Fibroblast of skin of scalp (primary cell): Measurements from ENCODE around the gene MICU2.
A peak's percentile ranks its signal among the peaks of the same experiment; 100 is the strongest.
"Not testable (repeated sequence)": the region's sequence is repeated elsewhere in the genome, so short reads cannot be mapped to it uniquely, and the experiment has no call there.

Source experiments
- DNase-seq: peaks from one replicate; pipeline ENCODE4 v3.0.0-alpha.2; 2013

MICU2 gene

DNA sequence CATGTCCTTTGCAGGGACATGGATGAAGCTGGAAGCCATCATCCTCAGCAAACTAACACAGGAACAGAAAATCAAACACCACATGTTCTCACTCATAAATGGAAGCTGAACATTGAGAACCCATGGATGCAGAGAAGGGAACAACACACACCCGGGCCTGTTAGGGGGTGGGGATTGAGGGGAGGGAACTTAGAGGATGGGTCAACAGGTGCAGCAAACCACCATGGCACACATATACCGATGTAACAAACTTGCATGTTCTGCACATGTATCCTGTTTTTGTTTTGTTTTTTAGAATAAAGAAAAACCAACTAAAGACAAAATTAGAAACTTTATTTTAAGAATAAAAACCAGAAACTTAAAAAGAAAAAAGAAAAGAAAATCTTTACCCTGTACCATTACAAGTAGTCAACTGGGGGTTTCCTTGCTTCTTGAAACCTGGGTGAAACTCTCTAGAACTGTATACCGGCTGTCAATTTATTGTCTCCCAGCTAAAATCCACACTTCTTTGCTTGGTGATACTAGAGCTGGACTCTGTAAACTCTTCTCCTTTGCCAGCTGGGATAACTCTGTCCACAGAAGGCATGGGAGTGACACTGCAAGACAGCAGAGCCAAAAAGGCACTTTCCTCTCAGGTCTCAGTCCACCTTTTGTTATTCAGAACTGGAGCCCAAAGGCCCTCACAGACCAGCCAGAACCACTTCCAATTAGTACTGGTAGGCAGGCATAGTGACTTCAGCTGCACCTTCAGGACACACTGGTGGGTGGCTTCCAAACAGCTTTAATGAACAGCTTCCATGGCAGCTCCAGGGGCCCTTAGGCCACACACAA lies 9.0 kb downstream of the MICU2 start:
- no peak for DNase-seq

GRCh38 chr13:21590665-21591456 lies 13.1 kb downstream of the MICU2 start:
- not testable (repeated sequence) for DNase-seq

GRCh38 chr13:21590231-21590630 lies 13.7 kb downstream of the MICU2 start:
- no peak for DNase-seq

DNA sequence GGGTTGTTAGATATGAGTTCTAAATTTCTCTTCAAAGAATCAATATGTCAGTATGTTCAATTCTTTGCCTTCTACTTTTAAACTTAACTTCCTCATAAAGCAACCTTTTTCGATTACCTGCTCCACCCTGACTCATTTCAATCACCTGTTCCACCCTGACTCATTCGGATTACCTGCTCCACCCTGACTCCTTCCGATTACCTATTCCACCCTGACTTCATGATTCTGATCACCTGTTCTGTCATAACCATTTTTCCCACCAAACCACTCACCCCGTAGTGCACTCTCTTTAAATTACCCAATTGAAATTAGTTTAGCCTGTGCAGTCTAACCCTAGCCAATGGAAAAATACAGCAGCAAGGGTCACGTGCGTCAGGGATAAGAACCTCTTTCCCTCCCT lies 14.5 kb downstream of the MICU2 start:
- DNase-seq = not testable (repeated sequence)

DNA sequence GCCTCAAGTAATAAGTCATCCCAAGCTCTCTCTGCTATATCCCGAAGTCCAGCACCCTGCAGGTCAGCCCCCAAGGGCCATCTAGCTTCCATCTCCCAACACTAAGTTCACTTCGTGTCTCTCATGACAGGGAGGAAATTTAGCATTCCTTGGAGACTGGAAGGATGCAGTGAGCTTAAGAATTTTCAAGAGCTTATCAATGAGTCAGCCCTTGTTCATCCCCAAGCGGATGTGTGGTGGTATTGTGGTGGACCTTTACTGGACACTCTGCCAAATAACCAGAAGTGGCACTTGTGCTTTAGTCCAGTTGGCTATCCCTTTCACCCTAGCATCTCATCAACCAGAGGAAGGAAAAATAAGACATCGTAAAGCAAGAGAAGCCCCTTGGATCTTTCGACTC lies 15.6 kb downstream of the MICU2 start:
- peak; percentile 56 for DNase-seq

DNA sequence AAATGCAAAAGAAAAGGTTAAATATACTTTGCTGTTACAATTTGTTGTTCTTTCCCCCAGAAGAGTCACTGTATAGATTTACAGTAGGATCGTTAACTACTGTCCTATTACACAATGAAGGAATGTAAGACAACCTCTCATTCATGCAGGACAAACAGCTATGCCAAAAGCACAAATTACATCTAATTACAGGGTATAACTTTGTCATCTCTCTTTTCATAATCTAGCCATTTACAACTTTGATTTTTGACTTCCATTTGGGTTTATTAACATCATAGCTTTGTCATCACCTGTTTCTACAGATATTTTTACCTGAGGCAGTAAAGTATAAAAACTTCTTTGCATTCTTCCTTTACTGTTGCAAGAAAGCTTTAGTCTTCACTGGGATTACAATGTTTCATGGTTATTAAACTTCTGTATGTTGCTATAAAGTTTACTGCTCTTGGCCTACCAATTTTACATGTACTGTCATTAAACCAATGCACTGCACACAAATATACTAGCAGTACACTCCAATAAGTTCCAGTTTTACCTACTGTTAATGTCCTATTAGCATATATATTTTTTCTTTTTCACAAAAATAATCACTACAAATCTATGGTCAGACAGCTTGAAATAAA lies 18.9 kb downstream of the MICU2 start:
- no peak for DNase-seq

- DNase-seq = peak; percentile 66
Measured at GRCh38 chr13:21583478-21583877, 20.5 kb downstream of the MICU2 start.

DNA sequence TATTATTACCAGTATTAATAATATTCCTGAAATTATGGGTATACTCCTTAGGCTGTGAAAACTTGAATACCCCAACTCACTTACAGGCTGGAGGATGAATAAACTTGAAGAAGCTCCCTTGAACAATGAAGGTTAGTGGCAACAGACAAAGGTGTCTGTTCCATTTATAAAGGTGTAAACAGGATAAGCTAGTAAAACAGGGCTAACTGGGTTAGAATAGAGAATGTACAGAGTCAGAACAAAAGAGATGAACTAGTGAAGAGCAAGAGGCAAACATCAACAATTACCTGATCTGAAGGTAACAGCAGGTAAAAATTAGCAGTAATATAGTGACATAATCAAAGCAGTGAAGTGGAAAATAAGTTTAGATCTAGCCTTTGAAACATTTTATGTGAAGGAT lies 23.2 kb downstream of the MICU2 start:
- no peak for DNase-seq

- DNase-seq = no peak
Measured at GRCh38 chr13:21579754-21580316, 24.1 kb downstream of the MICU2 start.

DNA sequence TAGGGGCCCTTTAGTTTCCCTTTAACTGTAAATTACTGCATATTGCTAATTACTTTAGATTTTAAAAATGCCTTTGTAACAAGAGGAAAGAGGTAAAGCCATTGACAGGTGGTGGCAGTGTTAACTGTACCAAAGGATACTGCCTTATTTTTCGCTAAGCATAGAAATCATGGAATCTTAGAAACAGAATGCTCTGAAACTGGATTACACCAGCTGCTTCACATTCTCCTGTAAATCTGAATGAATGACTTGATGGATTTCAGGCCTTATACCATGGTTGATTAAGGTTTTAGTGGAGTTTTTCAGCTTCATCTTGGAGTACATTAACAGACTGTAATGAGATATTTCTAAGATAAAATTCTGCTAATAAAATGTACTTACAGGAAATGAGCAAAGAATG lies 25.2 kb downstream of the MICU2 start:
- DNase-seq = no peak

GRCh38 chr13:21576426-21576825 lies 27.5 kb downstream of the MICU2 start:
- DNase-seq = peak; percentile 5

DNA sequence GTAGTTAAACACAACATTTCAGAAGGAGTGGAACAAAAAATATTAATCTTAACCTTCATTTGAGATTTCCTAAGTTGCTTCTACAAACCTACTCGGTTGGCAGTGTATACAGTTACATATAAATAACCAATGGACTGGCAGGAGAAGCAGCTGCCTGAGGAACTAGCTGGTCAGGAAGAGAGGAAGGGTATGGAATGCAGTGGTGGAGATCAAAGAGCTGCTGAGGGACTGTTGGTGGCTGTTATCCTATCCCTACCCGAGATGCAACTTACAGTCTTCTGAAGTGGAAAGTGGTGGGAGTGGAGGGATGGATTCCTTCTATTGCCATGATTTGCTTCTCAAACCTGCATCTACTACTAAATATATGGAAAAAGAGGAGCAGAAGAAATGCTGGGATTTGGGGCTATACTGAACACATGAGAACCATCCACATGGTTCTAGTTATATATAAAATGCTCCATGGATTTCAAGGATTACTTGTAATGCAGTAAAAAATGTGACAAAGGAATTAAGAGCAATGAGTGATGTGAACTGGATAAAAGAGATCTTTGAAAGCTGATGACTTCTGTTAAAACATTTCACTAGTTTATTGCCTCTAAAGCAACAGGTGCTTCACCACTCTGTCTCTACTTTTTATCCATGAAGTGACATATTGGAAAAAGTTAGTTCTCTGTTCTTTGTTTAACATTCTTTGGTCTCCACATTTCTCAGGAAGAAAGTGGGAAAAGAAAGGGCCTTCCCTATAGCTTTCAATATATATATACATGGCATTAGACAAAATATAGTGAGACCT lies 29.9 kb downstream of the MICU2 start:
- DNase-seq = no peak

DNA sequence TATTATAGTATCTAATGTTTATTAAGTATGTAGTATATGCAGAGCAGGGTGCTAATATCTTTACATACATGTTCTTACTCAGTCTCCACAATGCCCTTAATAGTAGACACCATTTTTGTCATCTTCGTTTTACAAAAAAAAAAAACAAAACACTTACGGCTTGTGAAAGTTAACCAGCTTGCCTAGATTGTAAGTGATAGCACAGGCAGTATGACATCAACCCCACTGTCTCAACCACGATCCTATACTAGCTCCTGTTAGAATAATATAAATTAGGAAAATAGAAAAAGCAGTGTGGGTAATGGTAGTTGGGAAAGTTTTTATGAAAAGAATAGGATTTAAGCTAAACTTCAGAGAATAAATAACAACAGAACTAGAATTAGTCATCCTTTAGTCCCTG lies 34.3 kb downstream of the MICU2 start:
- DNase-seq = no peak

DNA sequence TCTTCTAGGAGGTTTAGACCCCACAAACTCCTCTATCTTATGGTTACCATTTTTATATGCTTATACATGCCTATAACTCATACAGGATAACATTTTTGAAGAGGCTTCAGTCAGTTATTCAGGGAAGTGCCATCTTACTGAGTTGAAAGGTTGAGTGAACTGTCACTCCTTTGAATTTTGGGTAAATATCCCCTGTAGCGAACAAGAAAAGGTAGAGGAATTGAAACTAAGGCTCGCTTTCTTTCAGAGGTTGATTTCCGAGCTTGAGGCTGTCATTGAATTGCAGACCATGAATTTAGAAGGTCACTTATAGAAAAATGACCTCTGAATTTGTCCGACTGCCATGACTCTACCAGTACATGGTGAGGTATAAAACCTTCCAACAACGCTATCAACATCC lies 35.1 kb downstream of the MICU2 start:
- DNase-seq = no peak

- no peak for DNase-seq
Measured at GRCh38 chr13:21567714-21568113, 36.3 kb downstream of the MICU2 start.

GRCh38 chr13:21557995-21558394 lies 46.0 kb downstream of the MICU2 start:
- DNase-seq = peak; percentile 21

DNA sequence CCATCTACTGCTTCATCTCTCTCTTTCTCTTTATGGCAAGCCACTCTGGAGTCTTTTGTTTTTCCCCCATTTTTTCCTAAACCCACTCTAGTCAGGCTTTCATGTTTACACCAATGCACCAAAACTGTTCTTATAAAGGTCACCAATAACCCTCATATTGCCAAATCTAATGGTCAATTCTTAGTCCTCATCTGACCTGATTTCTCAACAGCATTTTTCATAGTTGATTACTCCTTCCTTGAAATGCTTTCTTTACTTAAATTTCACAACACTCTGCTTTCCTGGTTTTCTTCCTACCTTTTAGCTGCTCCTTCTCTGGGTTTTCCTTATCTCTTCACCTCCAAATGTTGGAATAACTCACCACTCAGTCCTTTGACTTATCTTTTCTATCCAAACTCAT lies 47.9 kb downstream of the MICU2 start:
- no peak for DNase-seq

DNA sequence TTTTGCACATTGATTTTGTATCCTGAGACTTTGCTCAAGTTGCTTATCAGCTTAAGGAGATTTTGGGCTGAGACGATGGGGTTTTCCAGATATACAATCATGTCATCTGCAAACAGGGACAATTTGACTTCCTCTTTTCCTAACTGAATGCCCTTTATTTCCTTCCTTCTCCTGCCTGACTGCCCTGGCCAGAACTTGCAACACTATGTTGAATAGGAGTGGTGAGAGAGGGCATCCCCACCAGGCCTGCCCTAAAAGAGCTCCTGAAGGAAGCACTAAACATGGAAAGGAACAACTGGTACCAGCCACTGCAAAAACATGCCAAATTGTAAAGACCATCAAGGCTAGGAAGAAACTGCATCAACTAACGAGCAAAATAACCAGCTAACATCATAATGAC lies 50.7 kb downstream of the MICU2 start:
- not testable (repeated sequence) for DNase-seq

GRCh38 chr13:21550918-21551317 lies 53.1 kb downstream of the MICU2 start:
- no peak for DNase-seq

DNA sequence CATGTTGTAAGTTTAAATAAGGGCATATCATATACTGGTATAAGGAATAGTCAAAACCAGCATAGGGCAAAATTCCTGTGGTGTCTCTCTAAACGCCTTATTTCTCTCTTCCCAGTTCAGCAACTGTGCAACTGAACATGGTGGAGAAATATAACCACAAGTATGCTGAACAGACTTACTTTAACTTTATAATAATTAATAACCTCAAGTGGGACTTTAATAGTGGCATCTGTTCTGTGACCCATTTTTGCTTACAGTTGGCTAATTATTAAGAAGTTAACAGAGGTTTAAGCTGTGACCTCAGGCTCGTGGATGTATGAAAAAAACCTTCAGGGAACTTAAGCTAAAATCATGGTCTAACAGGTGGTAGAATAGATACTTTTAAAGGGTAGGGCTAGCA lies 54.3 kb downstream of the MICU2 start:
- DNase-seq = no peak

DNA sequence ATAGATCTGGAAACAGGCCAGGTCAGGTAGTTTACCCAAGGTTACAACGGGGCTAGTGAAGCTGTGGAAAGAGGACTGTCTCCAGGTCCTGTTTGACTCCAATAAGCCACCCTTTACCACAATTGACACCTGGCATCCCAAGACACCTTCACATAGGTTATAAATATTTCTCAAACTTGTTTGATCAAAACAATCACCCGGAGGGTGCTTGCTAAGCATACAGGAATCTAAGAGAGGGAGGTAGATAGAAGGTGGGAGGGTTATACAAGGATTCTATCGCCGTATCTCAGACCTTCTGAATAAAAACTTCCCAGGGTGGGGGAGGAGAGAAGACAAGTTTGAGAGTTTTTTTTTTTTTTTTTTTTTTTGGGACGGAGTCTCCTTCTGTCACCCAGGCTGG lies 55.4 kb downstream of the MICU2 start:
- DNase-seq = no peak

GRCh38 chr13:21546372-21546771 lies 57.6 kb downstream of the MICU2 start:
- DNase-seq = no peak
